GM08714 (cell line): ENCODE measurements around the gene EPHB4.

Experiments
- H3K4me3 ChIP-seq: fragments of 200-500 bp; sonication (Bioruptor generic); 2 replicates; pipeline ENCODE4 v1.5.1; 2014; ENCODE audit warnings: mild to moderate bottlenecking, low read length, inconsistent platforms
- ZNF274 ChIP-seq: IDR thresholded peaks from 2 replicates; pipeline ENCODE4 v1.6.1; 2012; ENCODE audit warnings: mild to moderate bottlenecking, low read depth, low read length

EPHB4 gene

GRCh38 chr7:100836812-100837098 is 9.4 kb upstream of the EPHB4 start:
- TF ChIP-seq ZNF274 = no peak
- peak overlapping the region; percentile 34; the same call in 1 of the 2 replicates for H3K4me3 ChIP-seq

GRCh38 chr7:100835903-100836811 is 8.8 kb upstream of the EPHB4 start:
- no peak overlapping the region for H3K4me3 ChIP-seq
- TF ChIP-seq ZNF274 = no peak

GRCh38 chr7:100832281-100832633 is 4.9 kb upstream of the EPHB4 start:
- no peak overlapping the region for H3K4me3 ChIP-seq
- TF ChIP-seq ZNF274 = no peak

GRCh38 chr7:100830396-100830795 is 3.1 kb upstream of the EPHB4 start:
- no peak overlapping the region for H3K4me3 ChIP-seq
- TF ChIP-seq ZNF274 = no peak

GRCh38 chr7:100829150-100829716 is 1.9 kb upstream of the EPHB4 start:
- no peak overlapping the region for H3K4me3 ChIP-seq
- no peak for TF ChIP-seq ZNF274

GRCh38 chr7:100826514-100827329 is 601 bp downstream of the EPHB4 start:
- no peak for TF ChIP-seq ZNF274
- H3K4me3 ChIP-seq = peak overlapping the region; percentile 12; the same call in 1 of the 2 replicates

- no peak for TF ChIP-seq ZNF274
- no peak overlapping the region for H3K4me3 ChIP-seq
Measured at GRCh38 chr7:100825751-100826513, 1.4 kb downstream of the EPHB4 start.

GRCh38 chr7:100825215-100825671 is 2.1 kb downstream of the EPHB4 start:
- H3K4me3 ChIP-seq = no peak overlapping the region
- no peak for TF ChIP-seq ZNF274

- no peak for TF ChIP-seq ZNF274
- no peak overlapping the region for H3K4me3 ChIP-seq
Measured at GRCh38 chr7:100824499-100825214, 2.7 kb downstream of the EPHB4 start.

- TF ChIP-seq ZNF274 = no peak
Measured at GRCh38 chr7:100823534-100823933, 3.8 kb downstream of the EPHB4 start.

GRCh38 chr7:100823140-100823525 is 4.2 kb downstream of the EPHB4 start:
- TF ChIP-seq ZNF274 = no peak
- H3K4me3 ChIP-seq = no peak overlapping the region

More at GRCh38 chr7:100823534-100823933, 3.8 kb downstream of the EPHB4 start:
- no peak overlapping the region for H3K4me3 ChIP-seq

- H3K4me3 ChIP-seq = no peak overlapping the region
- TF ChIP-seq ZNF274 = no peak
Measured at GRCh38 chr7:100822236-100823139, 4.8 kb downstream of the EPHB4 start.
